Uterus (tissue), 2 donors: ENCODE data around the gene RSL24D1.

ENCODE experiments used
- POLR2A ChIP-seq, 2 donors: fragments of 450-650 bp; IDR thresholded peaks; one replicate each; pipeline ENCODE4 v1.6.1; 2016; ENCODE audit warnings: antibody characterized with exemption in 2 of 2, mild to moderate bottlenecking in 1 of 2, moderate library complexity in 1 of 2
- TF ChIP-seq, protein P1 (sequence below), 4 experiments: fragments of 200-600 bp in 2 of 4; fragments of 450-650 bp in 2 of 4; sonication (generic) in 2 of 4; IDR thresholded peaks; one replicate each; pipeline ENCODE4 v1.5.1; 2016 to 2019; ENCODE audit warnings: antibody characterized with exemption in 4 of 4, mild to moderate bottlenecking in 2 of 4, moderate library complexity in 1 of 4

DNA sequence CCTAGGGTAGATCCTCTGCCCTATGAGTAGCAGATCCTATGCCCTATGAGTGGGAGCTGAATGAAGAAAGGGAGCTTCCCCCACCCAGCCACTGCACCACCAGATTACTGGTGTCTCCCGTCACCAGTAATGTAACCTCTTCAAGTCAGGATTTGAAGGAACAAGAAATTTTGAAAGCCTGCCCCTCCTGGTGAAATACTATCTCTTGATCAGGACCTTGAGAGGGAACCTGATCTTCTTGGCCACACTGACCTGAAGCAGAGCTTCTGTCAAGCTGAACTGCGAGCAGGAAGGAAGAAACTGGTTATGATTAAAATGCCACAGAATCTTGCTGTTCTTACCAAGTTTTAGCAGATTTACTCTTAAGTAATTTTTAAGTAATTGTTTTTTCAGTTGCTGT lies 62.8 kb downstream of the RSL24D1 start:
- TF ChIP-seq, protein P1, sequence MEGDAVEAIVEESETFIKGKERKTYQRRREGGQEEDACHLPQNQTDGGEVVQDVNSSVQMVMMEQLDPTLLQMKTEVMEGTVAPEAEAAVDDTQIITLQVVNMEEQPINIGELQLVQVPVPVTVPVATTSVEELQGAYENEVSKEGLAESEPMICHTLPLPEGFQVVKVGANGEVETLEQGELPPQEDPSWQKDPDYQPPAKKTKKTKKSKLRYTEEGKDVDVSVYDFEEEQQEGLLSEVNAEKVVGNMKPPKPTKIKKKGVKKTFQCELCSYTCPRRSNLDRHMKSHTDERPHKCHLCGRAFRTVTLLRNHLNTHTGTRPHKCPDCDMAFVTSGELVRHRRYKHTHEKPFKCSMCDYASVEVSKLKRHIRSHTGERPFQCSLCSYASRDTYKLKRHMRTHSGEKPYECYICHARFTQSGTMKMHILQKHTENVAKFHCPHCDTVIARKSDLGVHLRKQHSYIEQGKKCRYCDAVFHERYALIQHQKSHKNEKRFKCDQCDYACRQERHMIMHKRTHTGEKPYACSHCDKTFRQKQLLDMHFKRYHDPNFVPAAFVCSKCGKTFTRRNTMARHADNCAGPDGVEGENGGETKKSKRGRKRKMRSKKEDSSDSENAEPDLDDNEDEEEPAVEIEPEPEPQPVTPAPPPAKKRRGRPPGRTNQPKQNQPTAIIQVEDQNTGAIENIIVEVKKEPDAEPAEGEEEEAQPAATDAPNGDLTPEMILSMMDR (IDR thresholded peaks at IDR 0.05), result no peak
- no peak for TF ChIP-seq POLR2A (IDR thresholded peaks at IDR 0.05)
